Neutrophil (primary cell): ENCODE data around the gene SLC5A3.

Experiments
- H3K27ac ChIP-seq: fragments of 200-600 bp; sonication (generic); 2 replicates; pipeline ENCODE4 v1.5.1; 2016; ENCODE audit warnings: mild to moderate bottlenecking, moderate library complexity
- H3K27me3 ChIP-seq: fragments of 200-600 bp; sonication (generic); 2 replicates; pipeline ENCODE4 v1.6.0; 2016; ENCODE audit warnings: mild to moderate bottlenecking
- H3K36me3 ChIP-seq: fragments of 200-600 bp; sonication (generic); 2 replicates; pipeline ENCODE4 v1.5.1; 2017
- H3K4me1 ChIP-seq, 2 experiments: fragments of 200-600 bp in 1 of 2; sonication (generic) in 1 of 2; 1 replicate in 1 of 2; 2 replicates in 1 of 2; pipeline versions ENCODE4 v1.5.1 to v1.6.1; 2013 to 2016; ENCODE audit warnings: low read depth in 1 of 2, low read length in 1 of 2, mild to moderate bottlenecking in 1 of 2, moderate library complexity in 1 of 2; ENCODE audit not compliant: control insufficient read depth in 1 of 2, insufficient read depth in 1 of 2
- H3K4me3 ChIP-seq, 2 experiments: fragments of 200-600 bp in 1 of 2; sonication (generic) in 1 of 2; 1 replicate in 1 of 2; 2 replicates in 1 of 2; pipeline ENCODE4 v1.5.1; 2013 to 2016; ENCODE audit warnings: low read depth in 1 of 2, low read length in 1 of 2, mild to moderate bottlenecking in 1 of 2, moderate library complexity in 1 of 2
- H3K9me3 ChIP-seq: fragments of 200-600 bp; sonication (generic); 2 replicates; pipeline ENCODE4 v1.5.1; 2016
- CTCF ChIP-seq: fragments of 200-600 bp; sonication (generic); IDR thresholded peaks from 2 replicates; pipeline ENCODE4 v1.5.1; 2016; ENCODE audit warnings: antibody characterized with exemption

The SLC5A3 gene

GRCh38 chr21:34077888-34078287, 4.5 kb downstream of the SLC5A3 start:
- no peak overlapping the region for H3K4me3 ChIP-seq
- TF ChIP-seq CTCF = no peak
- no peaks in the 10 kb centered on the region for H3K9me3 ChIP-seq
- H3K27ac ChIP-seq = no peak overlapping the region
- H3K36me3 ChIP-seq = peaks cover 3% of the 10 kb centered on the region
- H3K27me3 ChIP-seq = peaks cover under 1% of the 10 kb centered on the region
- H3K4me1 ChIP-seq = peaks cover 25 to 31% of the 10 kb centered on the region in 2 experiments

- Histone ChIP-seq H3K27ac (no peak overlapping the region), H3K9me3 (no peaks in the 10 kb centered on the region), H3K27me3 (no peaks in the 10 kb centered on the region), H3K4me1 (peaks cover 24 to 29% of the 10 kb centered on the region in 2 experiments), H3K36me3 (peaks cover 3% of the 10 kb centered on the region), H3K4me3 (no peak overlapping the region)
- TF ChIP-seq CTCF = no peak
These were observed 5.5 kb downstream of the SLC5A3 start for GRCh38 chr21:34078915-34079314.

- H3K9me3 ChIP-seq = no peaks in the 10 kb centered on the region
- no peak for TF ChIP-seq CTCF
These were observed 7.3 kb downstream of the SLC5A3 start for GRCh38 chr21:34080710-34081109.

GRCh38 chr21:34082769-34083168, 9.4 kb downstream of the SLC5A3 start:
- no peak for TF ChIP-seq CTCF
- Histone ChIP-seq H3K27me3 (no peaks in the 10 kb centered on the region), H3K9me3 (no peaks in the 10 kb centered on the region), H3K4me1 (no peaks in the 10 kb centered on the region), H3K4me3 (no peak overlapping the region), H3K36me3 (peaks cover 3% of the 10 kb centered on the region), H3K27ac (no peak overlapping the region)

More at GRCh38 chr21:34080710-34081109, 7.3 kb downstream of the SLC5A3 start:
- H3K27me3 ChIP-seq = no peaks in the 10 kb centered on the region
- H3K27ac ChIP-seq = no peak overlapping the region
- H3K4me3 ChIP-seq = no peak overlapping the region
- peaks cover 3% of the 10 kb centered on the region for H3K36me3 ChIP-seq
- H3K4me1 ChIP-seq = peaks cover 7 to 13% of the 10 kb centered on the region in 2 experiments

- Histone ChIP-seq H3K27me3 (no peaks in the 10 kb centered on the region), H3K9me3 (no peaks in the 10 kb centered on the region), H3K27ac (no peak overlapping the region), H3K36me3 (peaks cover 3% of the 10 kb centered on the region), H3K4me1 (no peaks in the 10 kb centered on the region), H3K4me3 (no peak overlapping the region)
- TF ChIP-seq CTCF = no peak
These were observed 10.0 kb downstream of the SLC5A3 start for GRCh38 chr21:34083357-34083756.

GRCh38 chr21:34085129-34085528, 11.8 kb downstream of the SLC5A3 start:
- no peak overlapping the region for H3K27ac ChIP-seq

More at GRCh38 chr21:34085129-34085528, 11.8 kb downstream of the SLC5A3 start:
- Histone ChIP-seq H3K27me3 (no peaks in the 10 kb centered on the region), H3K4me3 (no peak overlapping the region), H3K36me3 (peaks cover 3% of the 10 kb centered on the region), H3K9me3 (no peaks in the 10 kb centered on the region), H3K4me1 (no peaks in the 10 kb centered on the region)
- no peak for TF ChIP-seq CTCF
